Activated CD4-positive, alpha-beta T cell treated with anti-CD3 and anti-CD28 coated beads for 48 hours (primary cell): ENCODE data around the gene PDK2.
"Not testable (repeated sequence)": the region's sequence is repeated elsewhere in the genome, so short reads cannot be mapped to it uniquely, and the experiment has no call there.

Source experiments
- DNase-seq: peaks from one replicate; pipeline ENCODE4 v3.0.0-alpha.2; 2020

The PDK2 gene

GRCh38 chr17:50059256-50059655 lies 35.9 kb upstream of the PDK2 start:
- DNase-seq: no peak

GRCh38 chr17:50059759-50060273 lies 35.3 kb upstream of the PDK2 start:
- no peak for DNase-seq

- no peak for DNase-seq
Observed at GRCh38 chr17:50060951-50061712, 34.0 kb upstream of the PDK2 start.

GRCh38 chr17:50061713-50062045 lies 33.5 kb upstream of the PDK2 start:
- not testable (repeated sequence) for DNase-seq

GRCh38 chr17:50062293-50063243 lies 32.6 kb upstream of the PDK2 start:
- DNase-seq: no peak

GRCh38 chr17:50063561-50064252 lies 31.4 kb upstream of the PDK2 start:
- no peak for DNase-seq

- no peak for DNase-seq
Observed at GRCh38 chr17:50064253-50065001, 30.7 kb upstream of the PDK2 start.

- no peak for DNase-seq
Observed at GRCh38 chr17:50065056-50065455, 30.1 kb upstream of the PDK2 start.

GRCh38 chr17:50066995-50067394 lies 28.2 kb upstream of the PDK2 start:
- no peak for DNase-seq

GRCh38 chr17:50067996-50068395 lies 27.2 kb upstream of the PDK2 start:
- DNase-seq: no peak

- DNase-seq: no peak
Observed at GRCh38 chr17:50070908-50071680, 24.1 kb upstream of the PDK2 start.

GRCh38 chr17:50071692-50072091 lies 23.5 kb upstream of the PDK2 start:
- DNase-seq: no peak

GRCh38 chr17:50072130-50072529 lies 23.0 kb upstream of the PDK2 start:
- no peak for DNase-seq

GRCh38 chr17:50072925-50073324 lies 22.2 kb upstream of the PDK2 start:
- DNase-seq: no peak

GRCh38 chr17:50074227-50074626 lies 20.9 kb upstream of the PDK2 start:
- DNase-seq: no peak

- DNase-seq: no peak
Observed at GRCh38 chr17:50075446-50076032, 19.6 kb upstream of the PDK2 start.

GRCh38 chr17:50076221-50076590 lies 18.9 kb upstream of the PDK2 start:
- no peak for DNase-seq

GRCh38 chr17:50076591-50077235 lies 18.4 kb upstream of the PDK2 start:
- no peak for DNase-seq

GRCh38 chr17:50078430-50078829 lies 16.7 kb upstream of the PDK2 start:
- DNase-seq: no peak

GRCh38 chr17:50079334-50080095 lies 15.6 kb upstream of the PDK2 start:
- DNase-seq: peak; percentile 54
